Uterus (tissue), 2 donors: ENCODE data around the gene MRPL54.

Experiments used
- POLR2A ChIP-seq, 2 donors: fragments of 450-650 bp; IDR thresholded peaks; one replicate each; pipeline ENCODE4 v1.6.1; 2016; ENCODE audit warnings: antibody characterized with exemption in 2 of 2, mild to moderate bottlenecking in 1 of 2, moderate library complexity in 1 of 2
- TF ChIP-seq, protein P1 (sequence below), 4 experiments: fragments of 200-600 bp in 2 of 4; fragments of 450-650 bp in 2 of 4; sonication (generic) in 2 of 4; IDR thresholded peaks; one replicate each; pipeline ENCODE4 v1.5.1; 2016 to 2019; ENCODE audit warnings: antibody characterized with exemption in 4 of 4, mild to moderate bottlenecking in 2 of 4, moderate library complexity in 1 of 4

GRCh38 chr19:3813473-3814392, 51.3 kb downstream of the MRPL54 start:
- TF ChIP-seq, protein P1, sequence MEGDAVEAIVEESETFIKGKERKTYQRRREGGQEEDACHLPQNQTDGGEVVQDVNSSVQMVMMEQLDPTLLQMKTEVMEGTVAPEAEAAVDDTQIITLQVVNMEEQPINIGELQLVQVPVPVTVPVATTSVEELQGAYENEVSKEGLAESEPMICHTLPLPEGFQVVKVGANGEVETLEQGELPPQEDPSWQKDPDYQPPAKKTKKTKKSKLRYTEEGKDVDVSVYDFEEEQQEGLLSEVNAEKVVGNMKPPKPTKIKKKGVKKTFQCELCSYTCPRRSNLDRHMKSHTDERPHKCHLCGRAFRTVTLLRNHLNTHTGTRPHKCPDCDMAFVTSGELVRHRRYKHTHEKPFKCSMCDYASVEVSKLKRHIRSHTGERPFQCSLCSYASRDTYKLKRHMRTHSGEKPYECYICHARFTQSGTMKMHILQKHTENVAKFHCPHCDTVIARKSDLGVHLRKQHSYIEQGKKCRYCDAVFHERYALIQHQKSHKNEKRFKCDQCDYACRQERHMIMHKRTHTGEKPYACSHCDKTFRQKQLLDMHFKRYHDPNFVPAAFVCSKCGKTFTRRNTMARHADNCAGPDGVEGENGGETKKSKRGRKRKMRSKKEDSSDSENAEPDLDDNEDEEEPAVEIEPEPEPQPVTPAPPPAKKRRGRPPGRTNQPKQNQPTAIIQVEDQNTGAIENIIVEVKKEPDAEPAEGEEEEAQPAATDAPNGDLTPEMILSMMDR (IDR thresholded peaks at IDR 0.05), result no peak
- no peak for TF ChIP-seq POLR2A (IDR thresholded peaks at IDR 0.05)
